Dedifferentiated amniotic fluid mesenchymal stem cell (primary cell): ENCODE measurements around the gene ERVMER34-1.

Experiments used
- DNase-seq: peaks from one replicate; pipeline ENCODE4 v3.0.0-alpha.2; 2016; ENCODE audit errors: extremely low spot score

Gene ERVMER34-1

GRCh38 chr4:52750819-52751486 lies at the start of gene ERVMER34-1:
Gene ERVMER34-1 (minus strand): TSS chr4:52751425. CDS start chr4:52745520, 5,905 bp downstream.
- no peak for DNase-seq

- DNase-seq = no peak
These were observed 48.6 kb upstream of the ERVMER34-1 start for GRCh38 chr4:52799813-52800212.

GRCh38 chr4:52795533-52795932 lies 44.3 kb upstream of the ERVMER34-1 start:
- DNase-seq = no peak

GRCh38 chr4:52791936-52792335 lies 40.7 kb upstream of the ERVMER34-1 start:
- no peak for DNase-seq

- no peak for DNase-seq
These were observed 38.5 kb upstream of the ERVMER34-1 start for GRCh38 chr4:52789774-52790173.

- no peak for DNase-seq
These were observed 37.6 kb upstream of the ERVMER34-1 start for GRCh38 chr4:52788806-52789205.

GRCh38 chr4:52783069-52783468 lies 31.8 kb upstream of the ERVMER34-1 start:
- no peak for DNase-seq

GRCh38 chr4:52780617-52781354 lies 29.6 kb upstream of the ERVMER34-1 start:
- DNase-seq = no peak

GRCh38 chr4:52780206-52780605 lies 29.0 kb upstream of the ERVMER34-1 start:
- DNase-seq = no peak

GRCh38 chr4:52760256-52760655 lies 9.0 kb upstream of the ERVMER34-1 start:
- no peak for DNase-seq

GRCh38 chr4:52755426-52755825 lies 4.2 kb upstream of the ERVMER34-1 start:
- no peak for DNase-seq

GRCh38 chr4:52752936-52753335 lies 1.7 kb upstream of the ERVMER34-1 start:
- no peak for DNase-seq

- no peak for DNase-seq
These were observed 274 bp upstream of the ERVMER34-1 start for GRCh38 chr4:52751487-52751911.

GRCh38 chr4:52750213-52750612 lies 1.0 kb downstream of the ERVMER34-1 start:
- no peak for DNase-seq

GRCh38 chr4:52748432-52748831 lies 2.8 kb downstream of the ERVMER34-1 start:
- DNase-seq = no peak

- DNase-seq = no peak
These were observed 6.6 kb downstream of the ERVMER34-1 start for GRCh38 chr4:52744588-52744987.

GRCh38 chr4:52743444-52744019 lies 7.7 kb downstream of the ERVMER34-1 start:
- DNase-seq = no peak

GRCh38 chr4:52729586-52729985 lies 21.6 kb downstream of the ERVMER34-1 start:
- DNase-seq = no peak

- DNase-seq = no peak
These were observed 22.5 kb downstream of the ERVMER34-1 start for GRCh38 chr4:52728691-52729240.

GRCh38 chr4:52726826-52727580 lies 24.2 kb downstream of the ERVMER34-1 start:
- DNase-seq = no peak

GRCh38 chr4:52721968-52722815 lies 29.0 kb downstream of the ERVMER34-1 start:
- peak; percentile 93 for DNase-seq
